Inferior parietal cortex (tissue), 1 donor: ENCODE measurements around the gene MRPL28.
"Not testable (repeated sequence)": the region's sequence is repeated elsewhere in the genome, so short reads cannot be mapped to it uniquely, and the experiment has no call there.

Experiments
- DNase-seq: peaks from one replicate; pipeline ENCODE4 v3.0.0-alpha.2; 2016; ENCODE audit errors: extremely low spot score

MRPL28 gene

DNA sequence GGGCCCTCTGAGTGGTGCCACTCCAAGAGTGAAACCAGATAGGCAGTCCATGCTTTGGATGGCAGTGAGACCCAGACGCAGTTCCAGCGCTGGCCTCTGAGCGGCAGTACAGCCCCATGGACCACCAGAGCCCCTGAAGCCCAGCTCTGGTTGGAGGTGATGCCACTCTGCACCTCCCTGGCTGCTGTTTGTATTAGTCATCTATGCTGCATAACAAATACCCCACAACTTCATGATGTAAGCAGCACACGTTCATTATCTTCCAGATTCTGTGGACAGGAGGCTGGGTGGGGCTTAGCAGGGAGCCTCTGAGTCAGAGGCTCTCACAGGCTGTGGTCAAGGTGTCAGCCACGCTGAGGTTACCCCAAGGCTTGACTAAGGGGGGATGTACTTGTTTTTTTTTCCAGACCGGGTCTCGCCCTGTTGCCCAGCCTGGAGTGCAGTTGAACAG, 21.6 kb upstream of the MRPL28 start:
- no peak for DNase-seq

DNA sequence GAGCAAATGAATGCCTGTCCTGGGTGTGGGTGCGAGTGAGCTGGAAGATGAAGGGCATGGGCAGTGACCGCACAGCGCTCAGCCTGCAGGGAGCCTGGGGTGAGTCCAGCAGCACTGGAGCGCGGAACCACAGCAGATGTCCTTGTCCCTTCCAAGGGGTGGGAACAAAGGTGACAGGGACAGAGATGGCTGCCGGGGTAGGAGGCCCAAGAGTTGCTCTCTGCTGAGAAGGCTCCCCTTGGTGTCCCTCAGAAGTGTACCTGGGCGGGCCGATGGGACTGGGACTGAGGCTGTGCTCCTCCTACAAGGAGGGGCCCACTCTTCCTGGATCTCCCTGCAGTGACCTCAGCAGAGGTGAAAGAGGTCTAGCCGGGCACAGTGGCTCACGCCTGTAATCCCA, 19.0 kb upstream of the MRPL28 start:
- no peak for DNase-seq

DNA sequence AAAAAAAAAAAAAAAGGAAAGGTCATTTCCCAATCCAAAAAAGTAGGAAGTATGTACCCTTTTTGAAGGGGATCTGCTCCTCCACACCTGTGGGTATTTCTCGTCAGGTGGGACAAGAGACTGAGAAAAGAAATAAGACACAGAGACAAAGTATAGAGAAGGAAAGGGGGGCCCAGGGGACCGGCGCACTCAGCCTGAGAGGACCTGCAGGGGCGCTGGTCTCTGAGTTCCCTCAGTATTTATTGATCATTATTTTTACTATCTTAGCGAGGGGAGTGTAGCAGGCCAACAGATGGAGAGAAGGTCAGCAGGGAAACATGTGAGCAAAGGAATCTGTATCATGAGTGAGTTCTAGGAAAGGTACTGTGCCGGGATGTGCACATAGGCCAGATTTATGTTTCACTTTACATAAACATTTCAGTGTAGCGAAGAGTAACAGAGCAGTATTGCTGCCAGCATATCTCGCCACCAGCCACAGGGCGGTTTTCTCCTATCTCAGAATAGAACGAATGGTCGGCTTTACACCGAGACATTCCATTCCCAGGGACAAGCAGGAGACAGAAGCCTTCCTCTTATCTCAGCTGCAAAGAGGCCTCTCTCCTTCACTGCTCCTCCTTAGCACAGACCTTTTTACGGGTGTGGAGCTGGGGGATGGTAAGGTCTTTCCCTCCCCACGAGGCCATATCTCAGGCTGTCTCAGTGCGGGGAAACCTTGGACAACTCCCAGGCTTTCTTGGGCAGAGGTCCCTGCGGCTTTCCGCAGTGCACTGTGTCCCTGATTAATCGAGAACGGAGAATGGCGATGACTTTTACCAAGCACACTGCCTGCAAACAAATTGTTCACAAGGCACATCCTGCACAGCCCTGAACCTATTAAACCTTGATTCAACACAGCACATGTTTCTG, 17.7 kb upstream of the MRPL28 start:
- not testable (repeated sequence) for DNase-seq

DNA sequence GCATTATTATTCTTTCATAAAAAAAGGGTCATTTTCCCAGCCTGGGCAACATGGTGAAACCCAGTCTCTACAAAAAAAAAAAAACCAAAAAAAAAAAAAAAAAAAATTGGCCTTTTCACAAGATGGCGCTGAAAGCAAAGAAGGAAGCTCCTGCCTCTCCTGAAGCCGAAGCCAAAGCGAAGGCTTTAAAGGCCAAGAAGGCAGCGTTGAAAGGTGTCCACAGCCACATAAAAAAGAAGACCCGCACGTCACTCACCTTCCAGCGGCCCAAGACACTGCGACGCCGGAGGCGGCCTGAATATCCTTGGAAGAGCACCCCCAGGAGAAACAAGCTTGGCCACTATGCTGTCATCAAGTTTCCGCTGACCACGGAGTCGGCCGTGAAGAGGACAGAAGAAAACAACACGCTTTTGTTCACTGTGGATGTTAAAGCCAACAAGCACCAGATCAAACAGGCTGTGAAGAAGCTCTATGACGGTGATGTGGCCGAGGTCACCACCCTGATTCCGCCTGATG, 16.4 kb upstream of the MRPL28 start:
- no peak for DNase-seq

DNA sequence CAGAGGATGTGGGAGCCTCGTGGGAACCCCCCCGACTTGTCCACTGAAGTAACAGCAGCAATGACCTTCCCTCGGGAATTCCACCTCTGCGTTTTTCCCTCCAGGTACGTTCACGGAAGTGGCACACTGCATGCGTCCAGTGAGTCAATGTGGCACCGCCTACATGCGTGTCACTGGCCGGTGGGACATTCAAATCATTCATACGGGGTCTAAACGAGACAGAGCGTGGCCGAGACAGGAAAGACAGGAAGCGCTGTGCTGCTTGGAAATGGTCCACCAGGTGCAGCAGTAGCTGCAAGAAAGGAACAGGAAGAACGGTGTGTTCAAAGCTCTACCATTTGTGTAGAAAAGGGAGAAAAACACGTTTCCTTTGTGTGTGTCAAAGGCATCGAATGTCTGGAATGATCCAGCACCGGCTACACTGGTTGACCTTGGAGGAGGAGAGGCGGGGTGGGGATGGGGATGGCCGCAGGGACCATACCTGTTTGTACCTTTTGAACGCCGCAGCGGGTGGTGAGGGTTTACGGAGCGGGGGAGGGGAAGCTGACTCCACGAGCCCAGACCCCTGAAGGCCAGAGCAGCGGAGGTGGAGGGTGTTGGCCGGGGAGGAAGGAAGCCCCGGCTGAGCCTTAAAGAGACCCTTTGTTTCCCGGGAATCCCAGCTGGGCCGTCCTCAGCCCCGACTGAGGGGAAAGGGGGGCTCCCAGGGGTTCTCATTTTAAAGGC, 13.2 kb upstream of the MRPL28 start:
- DNase-seq: no peak

DNA sequence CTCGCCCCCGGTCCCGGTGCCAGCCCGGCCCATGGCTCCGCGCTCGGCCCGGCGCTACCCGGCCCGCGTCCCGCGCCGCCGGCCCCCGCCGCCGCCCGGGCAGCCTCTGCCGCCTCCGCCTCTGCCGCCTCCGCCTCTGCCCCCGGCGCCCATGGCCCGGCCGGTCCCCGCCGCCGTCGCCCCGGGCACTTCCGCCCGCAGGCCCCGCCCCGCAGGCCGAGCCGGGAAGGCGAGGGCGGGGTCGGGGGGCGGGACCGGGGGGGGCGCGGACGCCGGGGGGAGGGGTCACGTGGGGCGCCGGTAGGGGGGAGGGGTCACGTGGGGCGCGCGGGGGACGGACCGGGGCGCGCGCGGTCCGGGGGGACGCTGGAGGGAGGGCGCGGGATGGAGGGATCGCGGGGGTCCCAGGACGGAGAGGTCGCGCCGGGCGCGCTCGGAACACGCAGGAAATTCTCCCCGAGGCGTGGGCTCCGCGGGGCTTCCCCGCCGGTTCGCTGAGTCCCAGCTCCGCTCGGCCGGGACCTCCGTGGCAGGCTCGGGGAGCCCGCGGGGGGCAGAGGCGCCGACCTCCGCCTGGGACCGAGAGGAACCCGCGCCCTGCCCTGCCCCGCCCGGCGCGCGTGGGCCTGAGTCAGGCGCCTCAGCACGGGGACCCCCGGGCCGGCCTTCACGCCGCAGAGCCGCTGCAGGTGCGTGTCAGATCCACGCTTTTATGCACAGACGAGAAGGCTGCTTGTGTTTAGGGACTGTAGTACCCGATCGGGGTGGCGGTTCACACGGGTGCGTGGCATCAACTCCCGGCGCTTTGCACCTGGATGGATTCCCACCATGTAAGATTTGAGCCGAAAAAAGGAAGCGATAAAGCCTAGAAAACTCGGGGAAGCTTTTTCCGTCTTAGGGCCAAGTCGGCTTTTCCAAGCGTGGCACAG, 11.7 kb upstream of the MRPL28 start, which contains the start of gene PGAP6:
Gene PGAP6, minus strand, starts transcription at position 190 of the 929 bp plus-strand sequence. Its CDS starts 157 bp downstream, at position 33.
- DNase-seq: peak; percentile 49

DNA sequence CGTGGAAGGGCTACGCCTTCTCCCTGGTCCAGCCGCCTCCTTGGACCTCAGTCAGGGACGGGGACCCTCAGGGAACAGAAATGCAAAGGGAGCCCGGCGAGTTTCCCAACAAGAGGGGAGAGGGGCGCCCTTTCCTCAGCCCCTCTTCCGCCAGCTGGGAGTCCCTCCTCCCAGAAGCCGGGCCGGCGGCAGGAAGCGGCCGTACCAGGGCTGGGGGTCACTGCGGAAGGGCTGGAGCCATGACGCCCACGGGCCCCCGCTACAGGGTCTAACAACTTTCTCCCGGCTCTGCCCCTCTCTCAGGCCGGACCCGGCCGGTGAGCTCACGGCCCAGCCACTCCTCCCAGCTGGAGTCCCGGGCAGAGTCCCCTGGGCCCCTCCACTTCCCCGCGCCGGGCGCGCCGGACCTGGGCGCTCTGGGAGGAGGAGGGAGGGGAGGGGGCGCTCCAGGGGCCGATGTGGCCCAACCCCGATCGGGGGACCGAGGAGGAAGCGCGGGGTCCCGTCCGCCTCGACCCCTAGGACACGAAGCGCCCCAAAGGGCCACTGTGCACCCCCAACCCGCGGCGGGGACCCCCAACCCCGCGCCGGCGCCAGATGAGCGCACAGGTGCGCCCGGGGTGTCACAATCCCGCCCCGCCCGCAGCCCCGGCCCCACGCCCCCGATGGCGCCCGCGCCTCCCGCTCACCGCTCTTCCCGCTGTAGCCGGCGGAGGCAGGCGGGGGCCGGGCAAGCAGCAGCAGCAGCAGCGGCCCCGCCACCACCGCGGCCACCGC, 10.9 kb upstream of the MRPL28 start:
- DNase-seq: no peak

DNA sequence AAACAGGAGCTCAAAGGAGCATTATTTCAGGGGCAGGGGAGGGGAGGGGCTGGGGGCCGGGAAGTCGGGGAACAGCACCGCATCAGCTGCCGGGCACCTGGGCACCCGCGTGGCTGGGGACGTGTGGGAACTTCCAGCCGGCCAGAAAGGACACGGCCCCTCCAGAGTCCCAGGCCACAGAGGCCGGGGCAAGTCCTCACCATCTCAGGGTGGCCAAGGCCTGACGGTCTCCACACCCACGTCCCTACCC, 10.3 kb upstream of the MRPL28 start:
- no peak for DNase-seq

DNA sequence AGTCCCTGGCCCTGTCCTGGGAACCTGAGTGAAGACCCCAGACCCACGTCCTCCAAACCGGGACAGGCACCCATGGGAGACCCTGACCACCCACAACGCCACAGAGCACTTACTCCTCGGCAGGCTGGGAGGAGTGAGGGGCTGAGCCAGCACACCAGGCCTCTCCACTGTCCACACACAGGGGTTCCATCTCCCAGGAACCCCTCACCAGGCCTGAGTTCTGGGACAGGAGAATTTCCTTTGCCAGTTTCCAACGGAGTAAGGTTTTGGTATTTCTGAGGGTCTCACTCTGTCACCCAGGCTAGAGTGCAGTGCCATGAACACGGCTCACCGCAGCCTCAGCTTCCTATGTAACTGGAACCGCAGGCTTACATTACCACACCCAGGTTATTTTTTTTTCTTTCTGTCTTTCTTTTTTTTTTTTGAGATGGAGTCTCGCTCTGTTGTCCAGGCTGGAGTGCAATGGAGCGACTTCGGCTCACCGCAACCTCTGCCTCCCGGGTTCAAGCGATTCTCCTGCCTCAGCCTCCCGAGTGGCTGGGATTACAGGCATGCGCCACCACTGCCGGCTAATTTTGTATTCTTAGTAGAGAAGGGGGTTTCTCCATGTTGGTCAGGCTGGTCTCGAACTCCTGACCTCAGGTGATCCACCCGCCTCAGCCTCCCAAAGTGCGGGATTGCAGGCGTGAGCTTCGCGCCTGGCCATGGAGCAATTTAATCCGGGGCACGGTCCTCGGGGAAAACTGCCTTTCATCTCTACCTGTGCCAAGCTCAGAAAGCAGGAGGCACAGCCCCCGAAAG, 9.8 kb upstream of the MRPL28 start:
- DNase-seq: no peak

DNA sequence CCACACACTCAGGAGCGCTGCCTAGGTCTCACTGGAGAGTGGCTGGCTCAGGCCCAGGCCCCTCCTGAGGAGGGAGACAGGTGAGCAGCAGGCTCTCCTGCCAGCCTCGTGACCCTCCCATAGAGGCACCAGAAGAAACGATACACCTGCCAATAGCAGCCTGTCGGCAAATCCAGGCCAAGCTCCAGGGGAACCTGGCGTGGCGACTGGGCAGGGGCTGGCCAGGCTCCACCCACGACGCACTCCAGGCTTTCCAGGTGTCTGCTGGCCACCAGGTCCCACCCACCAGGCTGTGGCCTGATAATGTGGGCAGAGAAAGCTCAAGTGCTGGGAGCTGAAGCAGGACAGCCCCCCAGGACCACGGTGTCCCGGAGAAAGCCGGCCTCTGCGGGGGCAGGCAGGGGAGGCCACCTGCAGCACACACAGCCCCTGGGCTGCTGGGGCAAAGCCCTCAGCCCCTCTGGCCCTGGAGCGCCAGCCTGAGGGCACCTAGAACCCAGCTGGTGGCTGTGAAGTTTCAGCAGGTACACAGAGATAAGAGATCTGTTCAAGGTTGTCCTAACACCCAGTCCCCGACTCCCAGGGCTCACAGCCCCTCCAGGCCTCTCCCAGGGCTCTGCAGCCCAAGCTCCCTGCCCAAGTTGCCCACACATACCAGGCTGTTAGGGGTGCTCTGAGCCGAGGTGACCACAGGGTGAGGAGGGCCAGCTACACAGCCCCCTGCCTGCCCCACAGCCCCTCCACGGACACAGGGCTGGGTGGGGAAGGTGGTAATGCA, 9.0 kb upstream of the MRPL28 start:
- DNase-seq: no peak

DNA sequence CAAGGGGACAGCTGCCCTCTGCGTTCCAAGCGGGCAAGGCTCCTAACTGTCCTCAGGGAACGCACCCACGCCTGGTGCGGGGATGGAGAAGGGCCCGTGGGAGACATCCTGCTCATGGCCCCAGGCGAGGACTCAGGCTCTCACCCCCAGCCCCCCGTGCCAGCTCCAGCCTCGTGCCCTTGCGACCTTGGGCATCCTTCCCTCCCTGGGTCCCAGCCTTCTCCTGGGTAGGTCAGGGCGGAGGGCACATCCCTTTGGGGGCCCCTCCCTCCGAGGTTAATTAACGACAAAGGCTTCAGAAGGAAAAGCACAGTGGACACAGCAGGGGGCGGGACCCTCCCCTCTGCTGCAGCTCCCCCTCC, 8.5 kb upstream of the MRPL28 start:
- no peak for DNase-seq

DNA sequence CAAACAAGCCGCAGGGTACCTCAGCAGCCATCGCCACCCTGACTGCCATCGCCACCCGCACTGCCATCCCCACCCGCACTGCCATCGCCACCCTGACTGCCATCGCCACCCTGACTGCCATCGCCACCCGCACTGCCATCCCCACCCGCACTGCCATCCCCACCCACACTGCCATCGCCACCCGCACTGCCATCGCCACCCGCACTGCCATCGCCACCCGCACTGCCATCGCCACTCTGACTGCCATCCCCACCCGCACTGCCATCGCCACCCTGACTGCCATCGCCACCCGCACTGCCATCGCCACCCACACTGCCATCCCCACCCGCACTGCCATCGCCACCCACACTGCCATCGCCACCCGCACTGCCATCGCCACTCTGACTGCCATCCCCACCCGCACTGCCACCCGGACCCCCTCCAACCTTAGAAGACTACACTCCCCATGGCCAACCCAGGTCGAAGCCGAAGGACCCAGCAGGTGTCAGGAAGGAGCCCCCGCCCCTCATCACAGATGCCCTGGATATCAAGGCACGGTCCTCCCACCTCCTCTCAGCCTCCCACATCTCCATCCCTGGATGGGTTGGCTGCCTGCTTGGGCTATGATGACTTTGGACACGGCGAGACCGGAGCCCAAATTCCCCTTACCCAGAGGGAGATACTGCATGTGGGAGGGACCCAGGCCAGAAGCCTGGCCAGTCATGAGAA, 7.9 kb upstream of the MRPL28 start:
- DNase-seq: not testable (repeated sequence)

DNA sequence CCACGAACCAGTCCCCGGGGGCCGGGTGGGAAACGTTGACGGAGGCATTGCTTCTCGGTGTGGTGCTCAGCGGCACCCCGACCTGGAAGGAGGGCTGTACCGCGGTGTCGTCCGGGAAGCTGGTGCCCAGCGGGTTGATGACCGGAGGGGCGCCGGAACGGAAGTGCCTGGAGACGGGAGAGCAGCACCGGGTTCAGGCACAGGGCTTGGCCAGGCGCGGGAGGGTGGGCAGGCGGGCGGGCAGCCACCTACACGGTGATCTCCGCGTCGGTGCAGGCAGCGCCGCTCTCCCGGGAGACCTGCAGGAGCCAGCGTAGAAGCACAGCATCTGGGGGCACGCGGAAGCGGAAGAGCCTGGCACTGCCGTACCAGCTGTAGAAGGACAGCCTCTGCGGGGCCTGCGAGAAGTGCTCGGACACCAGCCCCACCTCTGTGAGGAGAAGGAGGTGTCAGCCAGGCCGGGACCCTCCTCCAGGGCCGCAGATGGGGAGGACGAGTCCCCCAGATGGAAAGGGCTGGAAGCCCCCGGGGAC, 7.1 kb upstream of the MRPL28 start:
- DNase-seq: no peak

DNA sequence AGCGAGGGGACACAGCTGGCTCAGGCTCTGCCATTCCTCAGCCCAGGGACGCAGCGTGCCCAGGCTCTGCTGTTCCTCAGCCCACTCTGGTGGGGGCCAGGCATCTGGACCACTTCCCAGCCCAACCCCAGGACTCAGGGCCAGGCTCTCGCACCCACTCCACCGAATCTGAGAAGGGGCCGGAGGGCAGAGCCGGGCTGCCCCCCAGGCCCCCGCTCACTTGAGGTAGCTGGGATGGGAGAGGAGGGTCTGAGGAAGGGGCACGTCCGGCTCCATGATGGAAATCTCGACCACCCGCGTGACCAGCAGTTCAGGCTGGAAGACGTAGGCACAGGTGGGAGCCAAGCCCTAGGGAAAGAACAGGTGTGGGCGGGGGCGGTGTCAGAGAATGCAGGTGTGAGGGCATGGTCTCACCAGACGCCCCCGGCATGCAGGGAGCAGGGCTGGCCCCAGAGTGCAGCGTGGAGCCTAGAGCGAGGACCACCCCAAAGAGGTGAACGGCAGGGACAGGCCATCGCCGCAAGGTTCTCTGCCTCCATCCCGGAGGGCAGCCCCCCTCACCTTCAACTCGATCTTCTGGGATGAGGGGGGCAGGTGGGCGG, 6.6 kb upstream of the MRPL28 start:
- DNase-seq: no peak

DNA sequence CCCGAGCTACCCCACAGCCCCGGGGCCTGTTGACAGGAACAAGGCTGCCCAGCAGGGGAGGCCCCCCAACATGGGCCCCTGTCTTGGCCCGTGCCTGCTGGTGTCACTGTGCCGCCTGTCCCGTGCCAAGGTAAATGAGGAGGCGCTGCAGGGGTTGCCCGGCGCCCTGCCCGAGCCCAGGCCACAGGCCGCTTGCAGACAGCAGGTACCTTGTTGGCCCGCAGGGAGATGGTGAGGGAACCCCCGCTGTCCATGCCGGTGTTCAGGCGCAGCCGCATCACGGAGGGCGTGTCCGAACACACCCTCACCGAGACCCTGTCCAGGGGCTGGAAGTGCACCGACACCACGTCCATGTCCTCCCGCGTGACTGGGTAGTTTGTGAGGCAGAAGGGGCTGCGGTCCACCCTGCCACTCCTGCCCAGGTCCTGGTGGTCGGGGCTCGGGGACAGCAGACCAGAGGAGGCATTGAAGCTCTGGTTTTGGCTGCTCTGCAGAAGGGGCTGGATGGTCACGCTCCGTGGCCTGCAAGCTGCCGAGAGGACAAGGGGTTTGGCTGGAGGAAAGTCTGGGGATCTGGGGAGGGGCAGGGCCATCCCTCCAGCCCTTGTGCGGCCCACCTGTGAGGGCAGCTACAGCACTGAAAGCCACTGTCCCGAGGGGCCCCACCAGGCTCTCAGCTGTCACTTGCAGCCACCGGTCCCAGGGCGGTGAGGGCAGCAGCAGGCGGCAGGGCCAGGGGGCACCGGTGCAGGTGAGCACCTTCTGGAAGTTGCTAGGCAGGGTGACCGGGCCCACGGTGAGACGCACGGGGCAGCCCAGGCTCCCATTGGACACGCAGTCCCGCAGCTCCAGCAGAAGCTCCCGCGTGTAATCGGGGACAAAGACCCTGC, 5.8 kb upstream of the MRPL28 start:
- DNase-seq: no peak

DNA sequence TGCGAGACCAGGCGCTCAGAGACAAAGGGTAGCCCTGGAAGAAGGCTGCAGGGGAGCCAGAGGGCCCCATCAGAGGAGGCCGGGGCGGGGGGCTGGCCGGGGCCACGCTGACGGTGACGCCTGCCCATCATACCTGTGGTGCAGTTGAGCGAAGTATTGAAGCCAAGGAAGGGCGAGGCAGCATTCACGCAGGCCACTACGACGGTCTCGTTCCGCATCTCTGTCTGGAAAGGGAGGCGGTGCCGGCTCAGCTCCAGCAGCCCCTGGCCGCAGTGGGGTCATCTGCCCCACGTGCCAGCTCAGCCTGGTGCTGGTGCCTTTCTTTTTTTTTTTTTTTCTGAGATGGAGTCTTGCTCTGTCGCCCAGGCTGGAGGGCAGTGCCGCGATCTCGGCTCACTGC, 4.9 kb upstream of the MRPL28 start:
- no peak for DNase-seq

DNA sequence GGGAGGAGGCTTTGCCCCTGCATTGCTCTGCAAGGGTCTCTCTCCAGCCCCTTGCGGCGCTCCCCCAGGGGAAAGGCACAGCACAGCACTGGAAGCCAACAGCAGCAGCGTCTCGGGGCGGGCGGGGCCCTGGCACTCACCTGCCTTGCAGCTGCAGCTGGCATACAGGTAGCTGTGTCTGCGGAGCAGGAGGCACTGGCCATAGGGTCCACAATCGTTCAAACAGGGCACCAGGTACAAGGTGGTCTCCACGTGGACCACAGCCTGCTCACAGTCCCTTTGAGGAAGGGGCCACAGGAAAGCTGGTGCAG, 4.2 kb upstream of the MRPL28 start:
- DNase-seq: no peak
